ENCODE data around the gene PCBD1. TPM values are rescaled to one million over a fixed set of nuclear protein-coding genes. Genes with fewer than 3 reads are reported as not detected.
"Not testable (repeated sequence)": the region's sequence is repeated elsewhere in the genome, so short reads cannot be mapped to it uniquely, and the experiment has no call there.

Gene PCBD1
- polyA plus RNA-seq, 4 donors: 122 to 140 (median 133) TPM

DNA sequence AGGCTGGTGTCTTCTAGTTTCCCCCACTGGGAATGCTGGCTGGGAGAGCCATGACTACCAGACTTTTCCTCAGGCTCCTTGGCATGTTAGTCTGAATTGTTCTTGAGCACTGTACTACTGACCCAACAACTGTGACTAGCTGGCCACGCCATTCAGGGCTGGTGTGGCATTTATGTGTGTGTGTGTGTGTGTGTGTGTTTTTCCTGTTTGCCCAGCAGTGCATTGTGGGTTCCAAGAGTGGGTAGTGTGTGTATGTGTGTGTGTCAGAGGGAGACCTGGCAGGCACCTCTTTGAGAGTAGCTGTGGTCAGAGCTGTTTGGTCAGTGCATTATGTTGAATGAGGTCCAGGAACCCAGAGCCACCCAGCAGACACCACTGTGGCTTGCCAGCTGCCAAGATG, 9.2 kb downstream of the PCBD1 start:
- no peak for DNase-seq (ENCODE audit: low read depth in 4 of 4, low spot score in 3 of 4)

DNA sequence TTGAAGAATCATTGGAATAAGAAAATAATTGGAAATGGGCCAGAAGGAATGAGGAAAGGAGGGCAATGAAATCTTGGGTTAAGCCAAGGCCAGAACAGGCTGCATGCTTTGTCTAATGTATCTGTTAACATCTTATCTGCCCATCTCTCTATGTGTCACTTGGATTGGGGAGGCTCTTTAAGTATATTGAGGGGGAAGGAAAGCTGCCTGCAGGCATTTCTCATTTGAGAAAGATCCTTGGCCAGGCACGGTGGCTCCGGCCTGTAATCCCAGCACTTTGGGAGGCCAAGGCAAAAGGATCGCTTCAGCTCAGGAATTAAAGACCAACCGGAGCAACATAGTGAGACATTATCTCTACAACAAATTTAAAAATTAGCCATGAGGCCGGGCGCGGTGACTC, 14.3 kb downstream of the PCBD1 start:
- DNase-seq (ENCODE audit: low read depth in 4 of 4, low spot score in 3 of 4): no peak

DNA sequence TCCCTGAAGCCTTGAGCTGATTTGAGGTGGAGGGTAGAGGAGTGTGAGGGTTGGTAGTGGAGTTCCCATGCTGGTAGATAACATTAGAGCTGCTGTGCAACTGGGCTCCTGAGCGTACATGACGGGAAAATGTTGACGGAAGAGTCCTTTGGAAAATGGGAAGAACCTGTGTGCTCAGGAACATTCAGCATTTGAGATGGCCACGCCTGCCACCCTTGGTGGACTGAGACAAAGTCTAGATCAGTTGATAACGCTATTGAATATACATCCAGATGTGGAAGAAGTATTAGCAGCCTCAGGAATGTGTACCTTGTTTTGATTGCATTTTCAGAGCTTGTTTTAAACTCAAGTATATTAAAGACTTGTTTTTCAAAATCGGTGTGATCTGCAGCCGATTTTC, 16.1 kb downstream of the PCBD1 start:
- no peak for DNase-seq (ENCODE audit: low read depth in 4 of 4, low spot score in 3 of 4)

DNA sequence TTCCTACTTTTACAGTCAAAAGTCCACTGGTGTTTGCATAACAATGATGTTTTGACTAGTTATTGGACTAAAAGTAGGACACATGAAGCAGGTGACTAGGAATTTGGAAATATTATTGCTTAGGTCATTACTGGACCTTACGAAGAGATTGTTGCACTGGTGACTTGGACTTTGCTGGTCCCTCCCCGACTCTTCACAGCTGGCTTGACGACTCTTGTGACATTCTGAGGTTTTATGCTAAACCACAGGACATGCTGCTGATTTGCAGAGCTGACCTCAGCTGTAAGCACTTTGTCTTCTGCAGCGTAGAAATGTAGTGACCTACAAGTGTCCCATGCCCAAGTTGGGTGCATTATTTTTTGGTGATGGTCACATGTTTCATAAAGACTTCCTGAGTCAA, 21.9 kb downstream of the PCBD1 start:
- no peak for DNase-seq (ENCODE audit: low read depth in 4 of 4, low spot score in 3 of 4)

DNA sequence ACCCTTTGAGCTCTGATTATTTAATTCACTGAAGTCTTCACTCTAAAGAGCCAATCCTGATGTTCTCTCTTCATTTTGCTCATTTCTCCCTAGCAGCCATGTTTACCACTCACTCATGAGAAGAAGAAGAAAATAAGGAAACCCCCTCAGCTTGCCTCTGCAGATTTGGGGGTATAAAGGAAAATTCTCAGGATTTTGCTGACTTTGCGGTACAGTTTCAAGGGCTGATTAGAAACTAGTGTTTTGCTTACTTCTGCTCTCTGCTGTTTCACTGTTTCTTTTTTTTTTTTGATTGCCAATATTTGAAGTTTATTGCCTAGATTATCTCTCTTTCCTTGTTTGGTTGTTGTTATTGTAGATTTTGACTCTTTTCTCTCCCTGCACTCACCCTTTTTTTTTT, 23.4 kb downstream of the PCBD1 start:
- DNase-seq (ENCODE audit: low read depth in 4 of 4, low spot score in 3 of 4): no peak

DNA sequence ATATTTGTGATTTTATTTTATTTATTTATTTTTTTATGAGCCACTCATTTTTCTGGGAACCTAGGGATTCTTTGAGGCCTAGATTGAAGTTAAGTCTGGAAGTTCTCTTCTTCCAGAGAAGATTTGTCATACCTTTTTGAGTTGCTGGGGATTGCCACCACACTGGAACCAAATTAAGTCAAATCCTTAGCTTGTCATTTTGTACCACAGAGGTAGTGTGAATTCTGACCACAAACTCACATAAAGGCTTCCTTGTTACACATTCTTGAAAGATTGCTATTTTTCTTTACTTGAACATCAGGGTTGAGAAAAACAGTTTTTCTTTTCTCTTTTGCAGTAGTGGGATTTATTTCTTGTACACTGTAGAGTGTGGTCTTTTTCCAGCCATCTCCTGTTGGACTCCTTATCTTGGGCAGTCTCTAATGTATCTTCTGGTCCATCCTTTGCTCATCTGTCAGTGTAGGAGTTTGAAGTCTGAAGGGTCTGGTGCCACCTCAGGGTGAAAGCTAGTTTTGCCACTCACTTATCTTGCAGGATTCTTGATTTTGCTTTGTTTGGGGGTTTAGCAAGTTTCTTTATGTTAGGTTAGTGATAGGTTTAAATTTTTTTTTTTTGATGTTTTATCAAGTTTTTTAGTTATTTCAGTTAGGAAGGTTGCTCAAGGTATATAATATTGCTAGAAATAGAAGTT, 24.8 kb downstream of the PCBD1 start:
- no peak for DNase-seq (ENCODE audit: low read depth in 4 of 4, low spot score in 3 of 4)

DNA sequence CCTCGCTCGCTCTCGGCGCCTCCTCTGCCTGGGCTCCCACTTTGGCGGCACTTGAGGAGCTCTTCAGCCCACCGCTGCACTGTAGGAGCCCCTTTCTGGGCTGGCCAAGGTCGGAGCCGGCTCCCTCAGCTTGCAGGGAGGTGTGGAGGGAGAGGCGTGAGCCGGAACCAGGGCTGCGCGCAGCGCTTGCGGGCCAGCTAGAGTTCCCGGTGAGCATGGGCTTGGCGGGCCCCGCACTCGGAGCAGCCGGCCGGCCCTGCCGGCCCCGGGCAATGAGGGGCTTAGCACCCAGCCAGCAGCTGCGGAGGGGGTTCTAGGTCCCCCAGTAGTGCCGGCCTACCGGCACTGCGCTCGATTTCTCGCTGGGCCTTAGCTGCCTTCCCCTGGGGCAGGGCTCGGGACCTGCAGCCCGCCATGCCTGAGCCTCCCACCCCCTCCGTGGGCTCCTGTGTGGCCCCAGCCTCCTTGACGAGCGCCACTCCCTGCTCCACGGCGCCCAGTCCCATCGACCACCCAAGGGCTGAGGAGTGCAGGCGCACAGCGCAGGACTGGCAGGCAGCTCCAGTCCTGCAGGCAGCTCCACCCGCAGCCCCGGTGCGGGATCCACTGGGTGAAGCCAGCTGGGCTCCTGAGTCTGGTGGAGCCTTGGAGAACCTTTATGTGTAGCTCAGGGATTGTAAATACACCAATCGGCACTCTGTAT, 26.7 kb downstream of the PCBD1 start:
- not testable (repeated sequence) for DNase-seq (ENCODE audit: low read depth in 4 of 4, low spot score in 3 of 4)

DNA sequence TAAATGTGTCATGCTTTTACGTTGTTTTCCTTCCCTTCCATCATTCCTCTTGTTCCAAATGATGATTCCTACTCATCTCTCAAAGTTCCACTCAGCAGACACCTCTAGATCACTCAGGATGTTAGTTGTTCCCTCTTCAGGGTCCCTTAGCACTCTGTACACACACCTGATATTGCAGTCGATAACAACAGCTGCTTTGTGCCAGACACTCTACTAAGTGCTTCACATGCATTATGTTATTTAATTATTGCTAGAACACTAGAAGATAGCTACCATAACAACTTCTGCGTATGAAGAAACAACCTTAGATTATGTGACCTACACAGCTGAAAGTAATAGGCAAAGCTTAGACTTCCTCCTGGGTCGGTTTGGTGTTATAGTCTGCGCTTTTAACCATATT, 29.6 kb downstream of the PCBD1 start:
- no peak for DNase-seq (ENCODE audit: low read depth in 4 of 4, low spot score in 3 of 4)

DNA sequence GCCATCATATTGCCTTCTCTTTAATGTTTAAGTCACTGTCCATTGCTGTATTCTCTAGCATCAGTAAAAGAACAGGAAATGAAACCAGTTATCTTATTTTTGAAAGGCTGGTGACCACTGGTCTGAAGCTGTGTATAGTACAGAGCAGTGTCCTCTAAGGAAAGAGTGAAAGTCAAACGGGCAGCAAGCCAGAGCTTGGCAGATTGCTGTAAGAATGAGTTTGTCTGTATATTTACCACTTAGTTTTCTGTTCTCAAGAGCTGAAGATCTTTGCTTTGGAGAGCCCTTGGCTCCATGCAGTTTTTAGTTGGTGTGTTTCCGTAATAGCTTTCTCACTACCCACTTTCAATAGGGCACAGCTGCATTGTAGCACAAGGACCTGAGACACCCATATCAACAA, 31.9 kb downstream of the PCBD1 start:
- no peak for DNase-seq (ENCODE audit: low read depth in 4 of 4, low spot score in 3 of 4)

DNA sequence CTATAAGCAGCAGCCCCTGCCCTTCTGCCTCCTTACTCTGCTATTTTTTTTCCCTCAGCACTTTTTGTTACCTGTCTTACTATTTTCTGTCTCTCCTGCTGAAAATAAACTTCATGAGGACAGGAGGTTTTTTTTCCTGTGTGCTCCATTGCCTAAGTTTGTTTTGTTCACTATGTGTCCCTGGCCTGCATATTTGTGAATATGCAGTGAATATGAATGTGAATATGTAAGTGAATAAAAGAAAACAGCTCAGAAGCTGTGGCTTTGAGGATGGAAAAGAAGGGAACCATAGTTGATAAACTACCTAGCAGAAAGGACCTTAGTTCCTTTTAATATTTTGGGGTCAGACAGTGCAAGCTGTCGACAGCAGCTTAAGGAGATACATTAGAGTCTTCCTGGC, 34.9 kb downstream of the PCBD1 start:
- no peak for DNase-seq (ENCODE audit: low read depth in 4 of 4, low spot score in 3 of 4)

DNA sequence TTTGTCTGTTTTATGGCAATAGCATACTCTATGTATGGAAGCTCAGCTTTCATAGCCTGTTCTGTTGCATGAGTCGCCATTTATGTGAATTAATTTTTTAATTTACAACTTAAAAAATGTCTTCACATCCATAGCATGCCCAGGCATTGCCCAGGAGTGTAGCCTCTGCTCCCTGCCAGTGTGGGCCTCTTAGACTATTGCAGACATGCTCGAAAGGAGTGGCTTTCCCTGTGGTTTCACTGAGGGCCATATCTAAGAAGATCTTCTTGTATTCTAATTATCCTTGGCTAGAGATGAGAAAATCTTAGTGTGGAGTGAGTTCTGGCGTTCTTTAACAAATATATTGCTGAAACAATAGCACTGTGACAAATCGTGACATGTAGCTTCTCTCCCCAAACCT, 35.3 kb downstream of the PCBD1 start:
- no peak for DNase-seq (ENCODE audit: low read depth in 4 of 4, low spot score in 3 of 4)

DNA sequence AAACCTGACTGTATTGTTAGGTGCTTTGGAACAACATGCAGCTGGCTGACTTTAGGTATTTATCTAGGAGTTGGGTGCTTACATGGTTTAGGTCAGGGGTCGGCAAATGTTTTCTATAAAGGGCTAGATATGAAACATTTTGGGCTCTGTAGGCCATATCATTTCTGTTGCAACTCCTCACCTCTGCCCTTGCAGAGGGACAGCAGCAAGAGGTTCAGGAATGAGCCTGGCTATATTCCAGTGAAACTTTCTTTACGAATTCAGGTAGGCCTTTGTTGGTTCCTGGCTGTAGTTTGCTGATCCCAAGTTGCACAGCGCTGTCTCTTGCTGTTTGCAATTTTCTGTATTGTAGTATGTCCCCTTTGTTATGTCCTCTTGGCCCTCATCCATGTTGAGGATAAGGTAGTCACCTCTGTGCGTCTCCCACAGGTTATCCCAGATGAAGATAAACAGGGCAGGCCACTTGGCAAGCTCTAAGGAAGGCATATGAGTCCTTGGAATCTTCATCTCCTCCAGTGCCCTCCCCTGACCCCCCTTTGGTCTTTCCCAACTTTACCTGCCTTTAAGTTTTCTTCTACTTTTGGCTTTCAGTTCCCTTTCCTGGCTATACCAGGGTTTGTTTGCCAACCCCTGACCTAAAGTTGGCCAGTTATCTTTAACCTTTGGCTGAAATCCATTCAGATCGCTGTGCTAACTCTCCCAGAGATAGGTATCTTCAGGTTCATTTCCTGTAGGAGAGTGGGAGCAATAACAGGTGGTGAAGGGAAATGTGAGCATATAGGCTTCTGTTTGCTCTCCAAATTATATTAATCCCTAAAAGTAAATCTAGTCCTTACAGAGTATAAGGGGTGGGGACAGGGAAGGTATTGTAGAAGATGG, 36.5 kb downstream of the PCBD1 start:
- no peak for DNase-seq (ENCODE audit: low read depth in 4 of 4, low spot score in 3 of 4)

DNA sequence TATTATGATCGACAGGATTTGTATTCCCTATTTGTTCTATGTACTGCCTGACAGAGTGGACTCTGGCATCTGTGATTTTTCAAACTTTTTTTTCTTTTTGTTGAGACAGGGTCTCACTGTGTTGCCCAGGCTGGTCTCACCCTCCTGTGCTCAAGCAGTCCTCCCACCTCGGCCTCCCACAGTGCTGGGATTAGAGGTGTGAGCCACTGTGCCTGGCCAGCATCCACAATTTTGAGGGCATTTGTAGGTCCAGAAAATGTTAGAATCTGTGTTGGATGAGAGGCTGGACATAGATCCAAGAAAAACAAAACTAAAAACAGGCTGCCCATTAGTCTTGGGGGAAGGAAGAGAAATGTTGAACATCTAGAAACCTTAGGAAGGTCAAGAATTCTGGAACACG, 38.3 kb downstream of the PCBD1 start:
- DNase-seq (ENCODE audit: low read depth in 4 of 4, low spot score in 3 of 4): no peak

DNA sequence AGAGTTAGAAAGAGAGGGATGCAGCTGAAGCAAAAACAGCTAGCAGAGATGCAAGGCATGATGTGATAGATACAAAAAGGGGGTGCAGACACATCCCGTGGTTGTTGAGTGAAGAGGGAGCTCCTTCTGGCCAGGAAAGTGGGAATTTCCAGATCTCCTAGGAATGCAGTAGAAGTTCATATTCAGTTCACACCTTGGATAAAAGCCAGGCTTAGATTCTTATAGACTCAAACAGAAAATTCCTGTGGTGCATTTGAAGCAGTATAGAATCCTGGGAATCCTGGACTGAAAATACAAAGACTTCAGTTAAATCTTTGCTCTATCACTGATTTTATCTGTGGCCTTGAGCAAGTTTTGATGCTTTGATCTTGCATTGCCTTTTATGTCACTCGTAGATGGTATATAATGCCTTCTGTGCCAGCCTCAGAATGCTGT, 38.8 kb downstream of the PCBD1 start:
- no peak for DNase-seq (ENCODE audit: low read depth in 4 of 4, low spot score in 3 of 4)

DNA sequence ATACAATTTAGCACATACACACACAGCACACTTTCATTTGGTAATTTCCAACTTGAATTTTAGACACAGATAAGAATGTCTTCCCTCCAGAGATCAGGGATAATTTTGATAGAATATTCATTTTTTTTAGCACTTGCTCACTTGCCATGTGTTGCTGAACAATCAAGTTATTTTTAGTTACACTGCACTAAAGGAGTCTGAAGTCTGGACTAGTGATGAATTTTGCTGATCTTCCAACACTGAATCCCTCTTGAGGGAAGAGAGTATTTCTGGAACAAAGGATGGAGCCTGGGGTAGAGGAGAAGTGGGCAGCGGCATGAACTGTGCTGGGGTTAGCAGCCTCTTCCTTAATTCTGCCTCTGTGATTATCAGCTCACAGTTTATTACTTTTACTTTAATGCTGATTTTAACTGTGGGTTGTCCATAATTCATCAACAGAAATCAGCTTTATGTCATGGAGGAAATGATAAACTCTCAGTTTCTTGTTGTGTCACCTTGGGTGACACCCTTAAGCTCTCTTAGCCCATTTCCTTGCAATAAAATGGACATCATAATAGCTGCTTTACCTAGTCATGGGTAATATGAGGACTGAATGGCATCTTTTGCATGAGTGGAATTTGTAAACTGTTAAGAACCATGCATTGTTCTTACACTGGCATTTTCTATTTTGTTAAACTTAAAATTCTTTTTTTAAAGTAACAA, 40.6 kb downstream of the PCBD1 start:
- no peak for DNase-seq (ENCODE audit: low read depth in 4 of 4, low spot score in 3 of 4)

DNA sequence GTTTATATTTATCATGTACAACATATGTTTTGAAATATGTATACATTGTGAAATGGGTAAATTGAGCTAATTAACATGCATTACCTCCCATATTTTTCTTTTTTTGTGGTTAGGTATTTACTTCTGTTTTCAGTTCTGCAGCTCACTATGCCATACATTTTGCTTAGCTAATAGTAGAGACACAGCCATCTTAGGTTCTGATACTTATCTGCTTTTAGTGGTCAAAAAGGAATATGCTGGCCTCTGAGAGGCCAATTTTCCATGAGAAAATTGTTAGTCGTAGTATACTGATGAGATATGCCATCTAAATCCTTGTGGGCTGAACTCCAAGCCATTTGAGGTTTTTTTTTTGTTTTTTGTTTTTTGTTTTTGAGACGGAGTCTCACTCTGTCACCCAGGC, 41.6 kb downstream of the PCBD1 start:
- DNase-seq (ENCODE audit: low read depth in 4 of 4, low spot score in 3 of 4): no peak

DNA sequence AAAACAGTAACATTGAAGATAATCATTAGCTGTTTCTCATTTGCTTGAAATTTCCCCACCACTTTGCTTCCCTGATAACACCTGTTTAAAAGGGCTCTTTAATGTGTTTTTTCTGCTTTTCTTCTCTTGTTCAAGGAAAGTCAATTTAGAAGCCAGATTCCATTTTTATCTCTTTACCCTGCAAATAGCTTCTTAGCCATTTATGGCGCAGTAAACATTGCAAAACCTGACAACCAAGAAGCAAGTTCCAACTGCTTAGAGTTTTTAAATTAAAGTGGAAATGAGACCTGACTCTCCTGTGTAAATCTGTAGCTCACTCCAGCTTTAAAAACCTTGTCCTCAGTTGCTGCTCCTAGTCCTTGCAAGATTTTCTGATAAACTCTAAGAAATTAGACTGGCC, 42.5 kb downstream of the PCBD1 start:
- DNase-seq (ENCODE audit: low read depth in 4 of 4, low spot score in 3 of 4): no peak

DNA sequence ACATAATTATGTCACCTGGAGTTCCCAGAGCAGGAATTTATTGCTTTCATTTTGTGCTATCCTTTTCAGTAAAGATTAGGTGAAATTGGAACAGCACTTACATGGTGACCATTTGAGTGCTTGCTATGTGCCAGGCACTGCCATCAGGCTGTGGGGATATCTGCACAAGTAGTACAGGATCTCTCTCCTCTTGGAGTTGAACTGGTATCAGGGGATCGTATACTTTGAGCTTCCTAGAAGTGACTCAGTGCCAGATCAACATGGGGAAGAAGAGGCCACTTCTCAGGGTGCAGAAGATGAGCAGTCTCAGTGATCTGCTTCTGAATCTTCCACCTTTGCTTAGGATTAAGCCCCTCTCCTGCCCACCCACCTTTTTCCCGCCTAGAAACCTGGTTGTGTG, 43.1 kb downstream of the PCBD1 start:
- no peak for DNase-seq (ENCODE audit: low read depth in 4 of 4, low spot score in 3 of 4)

DNA sequence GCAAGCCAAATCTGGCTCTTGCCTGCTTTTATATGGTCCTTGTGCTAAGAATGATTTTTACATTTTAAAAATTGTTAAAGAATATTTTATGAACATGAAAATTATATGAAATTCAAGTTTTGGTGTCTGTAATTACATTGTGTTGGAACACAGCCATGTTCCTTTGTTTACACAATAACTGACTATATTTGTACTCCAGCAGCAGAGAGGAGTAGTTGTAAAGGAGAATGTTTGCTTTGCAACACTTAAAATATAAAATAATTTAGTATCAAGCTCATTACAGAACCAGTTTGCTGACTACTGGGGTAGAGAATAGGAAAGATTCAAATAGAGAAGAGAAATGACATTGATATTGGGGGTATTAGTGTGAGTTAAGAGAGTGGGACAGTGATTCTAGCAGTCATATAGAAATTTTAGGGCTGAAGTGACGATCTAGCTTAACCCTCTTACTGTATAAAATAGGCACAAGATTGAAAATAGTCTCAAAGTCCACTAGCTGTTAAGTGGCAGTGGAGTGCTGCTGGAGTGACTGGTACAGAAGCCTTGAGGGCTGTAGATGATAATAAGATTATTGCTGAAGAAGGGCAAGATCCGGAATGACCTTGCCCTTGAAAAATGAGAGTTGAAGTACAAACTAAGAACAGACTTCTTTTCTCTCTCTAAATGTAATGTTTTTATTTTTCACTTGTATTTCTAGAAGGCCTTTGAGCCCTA, 44.4 kb downstream of the PCBD1 start:
- DNase-seq (ENCODE audit: low read depth in 4 of 4, low spot score in 3 of 4): no peak

DNA sequence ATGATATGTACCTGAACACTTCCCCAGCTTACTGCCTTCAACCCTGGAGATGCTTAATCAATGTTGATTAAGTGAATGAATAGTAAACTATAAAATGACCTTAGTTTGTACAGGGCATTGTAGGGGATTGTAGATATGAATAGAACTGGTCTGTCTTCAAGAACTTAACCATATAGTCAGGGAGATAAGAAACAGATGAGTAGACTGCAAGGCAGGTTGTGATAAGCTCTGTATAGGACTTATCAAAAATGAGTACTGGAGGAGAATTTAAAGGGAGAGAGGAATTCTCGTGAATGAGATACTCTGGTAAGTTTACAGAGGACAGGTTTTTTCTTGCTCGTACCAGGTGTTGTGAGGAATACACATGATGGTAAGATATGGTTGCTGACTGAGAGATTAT, 45.0 kb downstream of the PCBD1 start:
- no peak for DNase-seq (ENCODE audit: low read depth in 4 of 4, low spot score in 3 of 4)

Measured in right renal pelvis (tissue), 4 donors.